HG02938 (cell line): ENCODE results near the gene YLPM1.

ENCODE experiments used
- ATAC-seq: cut with Tn5 transposase; IDR thresholded peaks from one replicate; pipeline ENCODE4 v1.9.1; 2021; ENCODE audit warnings: mild to moderate bottlenecking, moderate library complexity; ENCODE audit not compliant: unreplicated experiment

The YLPM1 gene

GRCh38 chr14:74836251-74836960 lies 73.3 kb downstream of the YLPM1 start:
- ATAC-seq: no peak

- no peak for ATAC-seq
Observed at GRCh38 chr14:74838166-74838565, 75.0 kb downstream of the YLPM1 start.

GRCh38 chr14:74840603-74841030 lies 77.5 kb downstream of the YLPM1 start:
- no peak for ATAC-seq

GRCh38 chr14:74841230-74842207 lies 78.4 kb downstream of the YLPM1 start:
- ATAC-seq: peak; percentile 84

GRCh38 chr14:74843653-74844052 lies 80.5 kb downstream of the YLPM1 start:
- ATAC-seq: no peak

GRCh38 chr14:74846168-74846567 lies 83.1 kb downstream of the YLPM1 start:
- no peak for ATAC-seq

GRCh38 chr14:74846968-74847665 lies 84.0 kb downstream of the YLPM1 start:
- no peak for ATAC-seq

GRCh38 chr14:74848768-74849167 lies 85.7 kb downstream of the YLPM1 start:
- ATAC-seq: no peak

GRCh38 chr14:74852922-74853530 lies 89.9 kb downstream of the YLPM1 start:
- ATAC-seq: no peak

GRCh38 chr14:74853581-74853980 lies 90.5 kb downstream of the YLPM1 start:
- ATAC-seq: no peak

GRCh38 chr14:74855021-74855420 lies 91.9 kb downstream of the YLPM1 start:
- ATAC-seq: no peak

GRCh38 chr14:74855945-74856344 lies 92.8 kb downstream of the YLPM1 start:
- no peak for ATAC-seq

GRCh38 chr14:74856366-74856765 lies 93.2 kb downstream of the YLPM1 start:
- ATAC-seq: no peak

GRCh38 chr14:74858022-74858421 lies 94.9 kb downstream of the YLPM1 start:
- ATAC-seq: no peak

GRCh38 chr14:74859757-74860552 lies 96.8 kb downstream of the YLPM1 start:
- no peak for ATAC-seq

- ATAC-seq: peak; percentile 51
Observed at GRCh38 chr14:74860899-74861733, 98.0 kb downstream of the YLPM1 start.

- no peak for ATAC-seq
Observed at GRCh38 chr14:74861734-74862090, 98.6 kb downstream of the YLPM1 start.

GRCh38 chr14:74863274-74863673 lies 100.2 kb downstream of the YLPM1 start:
- no peak for ATAC-seq

GRCh38 chr14:74864198-74864597 lies 101.1 kb downstream of the YLPM1 start:
- no peak for ATAC-seq
